HG02885 (cell line): ENCODE measurements around the gene GTF3C1.
A peak's percentile ranks its signal among the peaks of the same experiment; 100 is the strongest.

Experiments
- ATAC-seq: cut with Tn5 transposase; IDR thresholded peaks from one replicate; pipeline ENCODE4 v1.9.1; 2021; ENCODE audit warnings: mild to moderate bottlenecking; ENCODE audit not compliant: unreplicated experiment, poor library complexity

The GTF3C1 gene

DNA sequence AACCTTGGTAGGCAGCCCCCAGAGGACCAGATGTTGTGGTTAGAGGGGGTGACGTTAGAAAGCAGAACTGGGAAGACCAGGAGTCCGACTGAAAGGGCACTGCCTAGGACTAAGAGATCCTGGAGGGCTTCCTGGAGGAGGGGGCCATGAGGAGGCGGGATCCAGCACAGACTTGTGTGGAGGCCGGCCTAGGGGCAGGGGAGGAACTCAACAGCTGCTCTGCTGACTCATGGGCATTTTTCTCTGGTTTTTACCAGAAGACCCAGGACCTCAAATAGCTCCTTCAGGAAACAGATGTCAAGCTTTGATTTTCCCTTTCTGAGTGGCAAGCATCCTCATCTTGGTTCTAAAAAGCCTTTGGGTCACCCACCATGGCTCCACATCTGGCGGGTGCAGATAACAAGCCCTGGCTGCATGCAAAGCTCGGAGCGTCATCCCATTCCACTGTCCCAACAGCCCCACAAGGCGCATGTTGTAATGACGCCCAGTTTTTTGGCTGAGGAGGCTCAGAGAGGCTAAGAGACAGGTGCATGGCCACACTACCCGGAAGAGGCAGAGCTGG is 118.7 kb downstream of the GTF3C1 start:
- ATAC-seq: no peak

DNA sequence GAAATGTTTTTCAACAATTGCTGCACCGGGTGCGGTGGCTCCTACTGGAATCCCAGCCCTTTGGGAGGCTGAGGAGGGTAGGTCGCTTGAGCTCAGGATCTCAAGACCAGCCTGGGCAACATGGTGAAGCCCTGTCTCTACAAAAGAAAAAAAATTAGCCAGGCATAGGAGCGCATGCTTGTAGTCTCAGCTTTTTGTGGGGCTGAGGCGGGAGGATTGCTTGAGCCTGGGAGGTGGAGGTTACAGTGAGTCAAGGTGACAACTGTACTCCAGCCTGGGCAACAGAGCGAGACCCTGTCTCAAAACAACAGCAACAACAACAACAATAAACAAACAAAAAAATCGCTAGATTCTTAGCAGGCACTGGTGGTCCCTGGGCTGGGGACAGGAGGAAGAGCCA is 119.2 kb downstream of the GTF3C1 start:
- no peak for ATAC-seq

GRCh38 chr16:27429981-27430441 is 119.7 kb downstream of the GTF3C1 start:
- ATAC-seq: no peak

- no peak for ATAC-seq
Measured at GRCh38 chr16:27429330-27429871, 120.3 kb downstream of the GTF3C1 start.

DNA sequence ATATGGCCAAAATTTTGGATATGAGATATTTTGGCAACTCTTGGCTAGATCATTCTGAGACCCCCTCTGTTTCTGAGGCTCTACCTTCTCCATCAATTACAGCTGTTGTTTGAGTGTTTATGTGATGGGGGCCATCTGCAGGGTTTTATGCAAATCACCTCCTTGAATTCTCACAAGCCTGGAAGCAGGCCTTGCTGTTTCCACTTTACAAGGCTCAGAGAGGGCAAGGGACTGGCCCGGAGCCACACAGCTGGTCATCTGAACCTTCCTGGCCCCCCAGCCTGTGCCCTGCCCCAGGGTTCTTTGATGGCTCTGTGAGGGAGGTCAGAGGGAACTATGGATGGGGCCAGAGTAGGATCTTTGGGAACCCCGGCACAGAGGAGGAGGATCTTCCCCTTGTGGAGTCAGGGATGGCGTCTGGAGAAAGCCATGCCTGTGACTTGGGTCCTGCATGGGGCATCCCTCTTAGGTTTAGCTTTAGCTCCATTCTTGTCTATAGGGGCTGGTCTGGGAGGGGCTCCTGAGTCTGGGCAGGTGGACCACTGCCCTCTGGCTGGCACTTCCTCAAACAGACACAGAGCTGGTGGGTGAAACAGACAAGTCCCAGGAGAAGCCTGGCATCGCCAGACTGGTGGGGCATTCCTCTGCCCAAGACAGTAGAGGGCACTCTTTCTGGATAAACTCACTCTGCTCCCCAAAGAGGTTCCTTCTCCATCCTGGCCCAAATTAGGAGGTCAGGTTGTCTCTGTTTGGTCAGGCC is 121.5 kb downstream of the GTF3C1 start:
- no peak for ATAC-seq

GRCh38 chr16:27427538-27427937 is 122.2 kb downstream of the GTF3C1 start:
- no peak for ATAC-seq

DNA sequence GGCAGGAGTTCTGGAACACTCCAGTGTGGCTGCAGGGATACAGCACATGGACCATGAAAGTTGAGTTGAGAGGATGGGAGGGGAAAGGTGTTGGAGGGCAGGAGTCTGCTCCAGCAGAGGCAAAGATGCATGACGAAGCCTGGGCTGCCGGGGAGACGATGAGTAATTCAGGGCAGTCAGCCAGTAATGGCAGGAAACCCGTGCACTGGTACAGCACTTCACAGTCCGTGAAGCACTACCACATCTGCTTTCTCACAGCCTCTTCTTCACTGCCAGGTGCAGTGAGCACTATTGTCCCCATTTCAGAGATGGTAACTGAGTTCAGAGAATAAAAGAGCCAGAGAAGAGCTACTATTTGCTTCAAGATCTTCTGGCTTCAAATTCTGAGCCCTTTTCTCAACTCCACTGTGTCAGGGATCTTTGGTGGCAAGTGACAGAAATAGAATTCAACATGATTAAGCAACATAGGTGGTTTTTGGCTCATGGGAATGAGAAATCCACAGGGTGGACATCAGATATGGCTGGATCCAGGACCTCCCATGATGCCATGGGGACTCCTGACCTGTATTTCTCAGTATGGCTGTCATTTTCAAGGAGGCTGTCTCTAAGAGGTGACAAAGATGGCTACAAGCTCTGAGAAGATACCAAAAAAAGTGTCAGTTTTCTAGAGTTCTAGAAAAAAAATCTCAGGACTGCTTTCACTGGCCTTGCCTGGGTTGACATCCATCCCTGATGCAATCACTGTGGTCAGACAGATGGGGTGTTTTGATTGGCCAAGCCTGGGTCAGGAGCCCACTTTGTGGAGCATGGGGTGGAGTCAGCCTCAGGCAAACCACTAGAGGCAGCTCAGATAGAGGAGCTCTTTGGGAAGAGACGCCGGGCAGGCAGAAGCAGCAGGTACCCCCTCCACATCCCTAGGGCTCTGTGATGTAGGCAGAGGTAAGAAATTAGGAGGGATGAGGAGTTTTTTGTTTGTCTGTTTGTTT is 123.0 kb downstream of the GTF3C1 start:
- peak; percentile 78 for ATAC-seq

DNA sequence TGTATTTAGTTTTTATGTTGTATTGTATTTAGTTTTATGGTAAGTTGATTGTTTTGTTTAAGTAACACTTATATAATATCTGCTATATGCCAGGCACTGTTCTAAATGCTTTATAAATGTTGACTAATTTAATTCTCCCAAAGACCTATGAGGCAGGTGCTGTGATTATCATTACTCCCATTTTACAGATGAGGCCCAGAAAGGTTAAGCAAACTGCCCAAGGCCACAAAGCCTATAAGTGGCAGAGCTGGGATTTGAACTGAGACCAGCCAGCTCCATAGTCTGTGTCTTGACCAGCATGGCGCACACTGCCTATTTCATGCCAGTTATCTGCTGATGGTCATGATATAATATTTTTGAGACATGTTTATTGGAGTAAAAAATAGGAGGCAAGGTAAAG is 123.8 kb downstream of the GTF3C1 start:
- no peak for ATAC-seq

DNA sequence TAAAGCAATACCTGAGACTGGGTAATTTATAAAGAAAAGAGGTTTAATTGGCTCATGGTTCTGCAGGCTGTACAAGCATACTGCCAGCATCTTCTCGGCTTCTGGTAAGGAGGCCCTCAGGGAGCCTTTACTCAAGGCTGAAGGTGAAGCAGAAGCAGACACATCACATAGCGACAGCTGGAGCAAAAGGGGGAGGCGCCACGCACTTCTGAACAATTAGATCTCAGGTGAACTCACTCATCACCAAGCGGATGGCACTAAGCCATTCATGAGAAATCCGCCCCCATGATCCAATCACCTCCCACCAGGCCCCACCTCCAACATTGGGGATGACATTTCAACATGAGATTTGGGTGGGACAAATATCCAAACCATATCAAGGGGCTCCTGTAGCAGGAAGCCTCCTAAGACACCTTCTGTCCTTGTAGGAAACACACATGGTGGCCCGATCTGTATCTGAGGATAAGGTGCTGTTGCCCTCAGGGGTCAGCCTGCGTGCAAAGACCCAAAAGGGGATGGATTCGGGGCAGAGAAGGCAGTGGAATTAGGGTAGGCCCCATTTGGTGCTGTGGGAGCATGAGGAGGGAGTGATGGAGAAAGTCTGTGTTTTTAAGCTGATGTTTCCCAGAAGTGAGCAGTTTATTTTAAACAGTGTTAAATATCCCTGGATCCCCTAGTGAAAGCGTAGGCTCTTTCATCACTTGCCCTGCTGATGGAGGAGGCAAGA is 124.8 kb downstream of the GTF3C1 start:
- ATAC-seq: no peak

GRCh38 chr16:27421961-27422740 is 127.6 kb downstream of the GTF3C1 start:
- no peak for ATAC-seq

DNA sequence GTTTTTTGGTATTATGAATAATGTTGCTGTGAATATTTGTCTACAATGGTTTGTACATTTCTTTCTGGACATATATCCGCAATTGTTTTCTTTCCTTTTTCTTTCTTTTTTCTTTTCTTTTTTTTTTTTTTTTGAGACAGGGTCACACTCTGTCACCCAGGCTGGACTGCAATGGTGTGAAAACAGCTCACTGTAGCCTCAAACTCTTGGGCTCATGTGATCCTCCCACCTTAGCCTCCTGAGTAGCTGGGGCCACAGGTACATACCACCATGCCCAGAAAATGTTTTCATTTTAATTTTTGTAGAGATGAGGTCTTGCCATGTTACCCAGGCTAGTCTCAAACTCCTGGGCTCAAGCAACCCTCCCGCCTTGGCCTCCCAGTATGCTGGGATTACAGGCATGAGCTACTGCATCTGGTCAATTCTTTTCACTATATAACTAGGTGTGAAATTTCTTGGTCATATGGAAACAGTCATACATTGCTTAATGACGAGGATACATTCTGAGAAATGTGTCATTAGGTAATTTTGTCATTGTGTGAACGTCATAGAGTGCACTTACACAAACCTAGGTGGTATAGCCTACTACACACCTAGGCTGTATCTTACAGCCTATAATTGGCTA is 132.6 kb downstream of the GTF3C1 start:
- ATAC-seq: no peak

- ATAC-seq: no peak
Measured at GRCh38 chr16:27414788-27415431, 134.8 kb downstream of the GTF3C1 start.

DNA sequence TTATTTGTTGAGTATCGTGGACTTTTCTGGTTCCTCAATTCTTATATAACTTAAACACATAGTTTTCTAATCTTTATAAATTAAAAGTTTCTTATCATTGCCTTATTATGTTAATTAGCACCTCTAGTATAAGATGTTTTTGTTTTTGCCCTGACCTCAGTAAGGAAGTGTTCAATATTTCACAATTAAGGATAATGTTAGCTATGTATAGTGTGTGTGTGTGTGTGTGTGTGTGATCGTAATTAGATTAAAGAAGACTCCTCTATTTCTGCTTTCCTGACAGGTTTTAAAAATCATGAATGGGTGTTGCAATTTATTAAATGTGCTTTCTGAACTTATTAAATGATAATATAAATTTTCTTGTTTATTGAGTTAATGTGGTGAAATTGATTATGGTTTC is 135.8 kb downstream of the GTF3C1 start:
- no peak for ATAC-seq

DNA sequence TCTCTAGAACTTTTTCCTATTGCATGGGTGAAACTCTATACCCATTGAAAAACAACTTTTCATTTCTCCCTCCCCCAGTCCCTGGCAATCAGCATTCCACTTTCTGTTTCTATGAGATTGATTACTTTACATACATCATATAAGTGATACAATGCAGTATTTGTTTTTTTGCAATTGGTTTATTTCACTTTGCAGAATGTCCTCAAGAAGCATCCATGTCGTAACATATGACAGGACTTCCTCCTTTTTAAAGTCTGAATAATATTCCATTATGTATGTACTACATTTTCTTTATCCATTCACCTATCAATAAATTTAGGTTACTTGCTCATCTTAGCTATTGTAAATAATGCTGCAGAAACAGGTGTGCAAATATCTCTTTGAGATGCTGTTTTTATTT is 139.0 kb downstream of the GTF3C1 start:
- no peak for ATAC-seq
